Vagina (tissue), 2 donors: Measurements from ENCODE around the gene BEGAIN. TPM values are rescaled to one million over a fixed set of nuclear protein-coding genes. Genes with fewer than 3 reads are reported as not detected.

Source experiments
- DNase-seq, 2 donors: peaks; one replicate each; pipeline ENCODE4 v3.0.0-alpha.2; 2017; ENCODE audit errors: extremely low spot score in 2 of 2
- H3K27ac ChIP-seq: fragments of 200-600 bp; sonication (generic); one replicate; pipeline ENCODE4 v1.5.1; 2019
- H3K27me3 ChIP-seq: fragments of 200-600 bp; sonication (generic); one replicate; pipeline ENCODE4 v1.5.1; 2019
- H3K36me3 ChIP-seq, 2 donors: fragments of 200-600 bp; sonication (generic); one replicate each; pipeline ENCODE4 v1.5.1; 2017 to 2019
- H3K4me1 ChIP-seq: fragments of 200-600 bp; sonication (generic); one replicate; pipeline ENCODE4 v1.5.1; 2019
- H3K4me3 ChIP-seq, 2 donors: fragments of 200-600 bp; sonication (generic); 1 replicate in 1 of 2; 2 replicates in 1 of 2; pipeline ENCODE4 v1.5.1; 2016 to 2019
- H3K9me3 ChIP-seq: fragments of 200-600 bp; sonication (generic); one replicate; pipeline ENCODE4 v1.5.1; 2019
- POLR2A ChIP-seq, 2 donors: fragments of 450-650 bp; IDR thresholded peaks; one replicate each; pipeline ENCODE4 v1.6.1; 2017; ENCODE audit warnings: antibody characterized with exemption in 2 of 2, mild to moderate bottlenecking in 2 of 2, moderate library complexity in 2 of 2
- POLR2AphosphoS5 ChIP-seq, 2 donors: sonication (generic); formaldehyde crosslinking; IDR thresholded peaks; one replicate each; pipeline ENCODE4 v1.9.0; 2017; ENCODE audit warnings: antibody characterized with exemption in 2 of 2, mild to moderate bottlenecking in 2 of 2, low read depth in 1 of 2; ENCODE audit not compliant: insufficient read depth in 1 of 2
- intact Hi-C: fragments of 100-400 bp; cut with DNase I; formaldehyde crosslinking; loops from one replicate; pipeline ENCODE4 v1.15.1; 2023
- total RNA-seq: library from RNA; depleted of rRNA; stranded (reverse); fragments of >200 nt; gene quantifications from one replicate; pipeline ENCODE4 v1.2.3, GENCODE V29; 2016
- TF ChIP-seq, protein P1 (sequence below), 3 experiments: fragments of 450-650 bp in 2 of 3; fragments of 200-600 bp in 1 of 3; sonication (generic) in 1 of 3; IDR thresholded peaks; one replicate each; pipeline ENCODE4 v1.5.1; 2017 to 2019; ENCODE audit warnings: antibody characterized with exemption in 3 of 3, mild to moderate bottlenecking in 2 of 3, moderate library complexity in 2 of 3

The BEGAIN gene
- total RNA-seq, 1 donor from 2014 or later = 3.4 TPM

DNA sequence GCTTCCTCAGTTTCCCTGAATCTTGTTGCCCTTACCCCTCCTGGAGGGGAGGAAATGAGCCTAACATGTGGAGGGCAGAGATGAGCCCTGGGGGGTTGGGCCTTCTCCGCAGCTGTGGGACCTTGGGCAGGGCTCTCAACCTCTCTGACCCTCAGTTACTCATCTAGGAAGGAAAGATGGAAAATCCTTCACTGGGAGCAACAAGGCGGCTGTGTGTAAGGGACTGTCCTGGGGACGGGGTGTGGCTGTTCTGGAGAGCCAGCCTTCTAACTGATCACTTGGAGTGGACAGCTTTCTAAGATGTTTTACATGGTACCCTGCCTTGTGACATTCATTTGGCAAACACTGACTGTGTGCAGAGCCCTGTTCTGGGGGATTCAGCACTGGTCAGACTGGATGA is 14.7 kb downstream of the BEGAIN start:
- DNase-seq = no peak
- Histone ChIP-seq H3K4me3 (no peak overlapping the region), H3K4me1 (peaks cover 12% of the 10 kb centered on the region), H3K27me3 (peaks cover 9% of the 10 kb centered on the region), H3K9me3 (no peaks in the 10 kb centered on the region), H3K36me3 (no peaks in the 10 kb centered on the region), H3K27ac (no peak overlapping the region)
- intact Hi-C loops = no loop called here
- TF ChIP-seq POLR2AphosphoS5 (IDR thresholded peaks at IDR 0.05; ENCODE audit: insufficient read depth in 1 of 2, low read depth in 1 of 2) (no peak), POLR2A (IDR thresholded peaks at IDR 0.05) (no peak)
- TF ChIP-seq, protein P1, sequence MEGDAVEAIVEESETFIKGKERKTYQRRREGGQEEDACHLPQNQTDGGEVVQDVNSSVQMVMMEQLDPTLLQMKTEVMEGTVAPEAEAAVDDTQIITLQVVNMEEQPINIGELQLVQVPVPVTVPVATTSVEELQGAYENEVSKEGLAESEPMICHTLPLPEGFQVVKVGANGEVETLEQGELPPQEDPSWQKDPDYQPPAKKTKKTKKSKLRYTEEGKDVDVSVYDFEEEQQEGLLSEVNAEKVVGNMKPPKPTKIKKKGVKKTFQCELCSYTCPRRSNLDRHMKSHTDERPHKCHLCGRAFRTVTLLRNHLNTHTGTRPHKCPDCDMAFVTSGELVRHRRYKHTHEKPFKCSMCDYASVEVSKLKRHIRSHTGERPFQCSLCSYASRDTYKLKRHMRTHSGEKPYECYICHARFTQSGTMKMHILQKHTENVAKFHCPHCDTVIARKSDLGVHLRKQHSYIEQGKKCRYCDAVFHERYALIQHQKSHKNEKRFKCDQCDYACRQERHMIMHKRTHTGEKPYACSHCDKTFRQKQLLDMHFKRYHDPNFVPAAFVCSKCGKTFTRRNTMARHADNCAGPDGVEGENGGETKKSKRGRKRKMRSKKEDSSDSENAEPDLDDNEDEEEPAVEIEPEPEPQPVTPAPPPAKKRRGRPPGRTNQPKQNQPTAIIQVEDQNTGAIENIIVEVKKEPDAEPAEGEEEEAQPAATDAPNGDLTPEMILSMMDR (IDR thresholded peaks at IDR 0.05) = no peak

DNA sequence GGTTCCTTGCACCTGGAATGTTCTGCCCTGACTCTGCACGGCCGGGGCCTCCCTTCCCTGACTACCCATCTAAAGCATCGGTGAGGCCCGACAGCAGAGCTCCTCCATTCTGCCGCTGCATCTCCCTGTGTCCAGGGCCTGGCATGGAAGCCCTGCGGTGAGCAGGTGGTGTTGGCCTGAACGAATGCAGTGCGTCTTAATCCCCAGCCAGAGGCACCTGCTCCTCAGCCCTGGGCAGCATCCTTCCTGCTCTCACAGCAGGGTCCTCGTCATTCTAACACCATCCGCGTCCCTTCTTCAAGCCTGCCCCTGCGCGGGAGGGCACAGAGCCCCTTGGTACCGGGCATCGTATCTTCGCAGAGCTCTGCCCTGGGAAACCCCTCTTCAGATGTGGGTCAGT is 15.4 kb downstream of the BEGAIN start:
- no peak for DNase-seq
- H3K36me3 ChIP-seq = no peaks in the 10 kb centered on the region
- peaks cover 18% of the 10 kb centered on the region for H3K4me1 ChIP-seq
- H3K9me3 ChIP-seq = no peaks in the 10 kb centered on the region
- no peak overlapping the region for H3K4me3 ChIP-seq
- intact Hi-C loops = no loop called here
- peaks cover 9% of the 10 kb centered on the region for H3K27me3 ChIP-seq
- TF ChIP-seq POLR2AphosphoS5 (IDR thresholded peaks at IDR 0.05; ENCODE audit: insufficient read depth in 1 of 2, low read depth in 1 of 2) (no peak), POLR2A (IDR thresholded peaks at IDR 0.05) (no peak)
- TF ChIP-seq, protein P1 (IDR thresholded peaks at IDR 0.05) = no peak
- H3K27ac ChIP-seq = no peak overlapping the region

DNA sequence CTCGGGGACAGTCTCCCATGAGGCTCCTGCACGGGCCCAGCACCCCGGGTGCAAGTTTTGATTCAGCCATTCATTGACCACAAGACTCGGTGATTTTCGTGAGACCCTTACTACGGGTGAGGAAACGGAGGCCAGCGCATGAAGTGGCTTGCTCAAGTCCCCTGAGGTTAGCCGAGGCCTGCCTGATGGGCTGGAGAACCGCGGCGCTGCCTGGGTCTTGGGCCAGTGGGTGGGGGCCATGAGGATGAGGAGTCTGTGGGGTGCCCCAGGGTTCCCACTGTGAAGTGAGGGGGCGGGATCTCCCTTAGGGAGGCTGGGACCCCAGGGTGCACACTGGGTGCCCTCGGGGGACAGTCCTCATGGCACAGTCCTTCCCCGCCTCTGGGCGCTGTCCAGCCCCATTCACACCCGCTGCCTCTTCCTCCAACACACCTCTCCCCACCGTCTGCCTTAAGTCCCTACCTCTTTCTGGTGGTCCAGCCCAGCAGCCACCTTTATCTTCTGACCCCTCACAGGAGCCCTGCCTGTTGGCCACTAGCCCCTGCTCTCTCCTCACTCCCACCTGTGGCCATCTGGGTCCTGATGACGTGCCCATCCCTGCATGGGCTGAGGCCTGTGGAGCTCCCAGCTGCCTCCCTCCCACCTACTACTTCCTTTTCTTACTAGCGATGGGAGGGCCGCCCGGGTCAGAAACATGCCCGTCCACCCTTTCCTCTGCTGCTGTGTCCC is 16.3 kb downstream of the BEGAIN start:
- Histone ChIP-seq H3K36me3 (no peaks in the 10 kb centered on the region), H3K27ac (no peak overlapping the region), H3K4me1 (peaks cover 22% of the 10 kb centered on the region), H3K4me3 (no peak overlapping the region), H3K9me3 (no peaks in the 10 kb centered on the region), H3K27me3 (peaks cover 9% of the 10 kb centered on the region)
- no peak for DNase-seq
- intact Hi-C loops = no loop called here
- TF ChIP-seq POLR2AphosphoS5 (IDR thresholded peaks at IDR 0.05; ENCODE audit: insufficient read depth in 1 of 2, low read depth in 1 of 2) = no peak
- TF ChIP-seq, protein P1 (IDR thresholded peaks at IDR 0.05) = no peak
- no peak for TF ChIP-seq POLR2A (IDR thresholded peaks at IDR 0.05)

DNA sequence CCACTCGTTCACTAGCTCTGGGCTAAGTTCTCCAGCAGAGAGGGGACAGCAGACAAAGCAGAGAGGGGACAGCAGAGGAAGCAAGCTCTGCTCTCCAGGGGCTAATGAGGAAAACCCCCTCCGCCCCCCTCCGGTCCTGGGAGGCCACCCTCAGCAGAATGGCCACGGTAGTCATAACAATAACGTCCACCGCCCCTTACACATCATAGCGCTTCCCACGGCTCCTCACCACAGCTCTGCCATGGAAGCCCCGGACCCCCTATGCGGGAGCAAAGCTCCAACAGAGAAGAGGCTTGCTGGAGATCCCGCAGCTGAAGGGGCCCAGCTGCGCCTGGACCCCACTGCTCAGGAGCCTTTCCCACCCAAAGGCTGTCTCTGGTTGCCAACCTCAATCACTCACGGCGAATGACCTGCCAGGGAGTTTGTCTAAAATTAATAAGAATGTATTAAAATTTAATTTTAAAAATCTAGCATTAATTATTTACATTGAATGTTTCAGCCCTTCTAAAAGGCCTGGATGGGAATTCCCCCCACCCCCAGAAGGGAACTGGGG is 17.4 kb downstream of the BEGAIN start:
- Histone ChIP-seq H3K36me3 (no peaks in the 10 kb centered on the region), H3K9me3 (no peaks in the 10 kb centered on the region), H3K27me3 (peaks cover 9% of the 10 kb centered on the region), H3K4me1 (peaks cover 22% of the 10 kb centered on the region), H3K27ac (no peak overlapping the region), H3K4me3 (no peak overlapping the region)
- DNase-seq = no peak
- intact Hi-C loops = no loop called here
- TF ChIP-seq, protein P1 (IDR thresholded peaks at IDR 0.05) = no peak
- TF ChIP-seq POLR2AphosphoS5 (IDR thresholded peaks at IDR 0.05; ENCODE audit: insufficient read depth in 1 of 2, low read depth in 1 of 2) (no peak), POLR2A (IDR thresholded peaks at IDR 0.05) (no peak)
